ENCODE measurements around the gene ANKRD34B.

DNA sequence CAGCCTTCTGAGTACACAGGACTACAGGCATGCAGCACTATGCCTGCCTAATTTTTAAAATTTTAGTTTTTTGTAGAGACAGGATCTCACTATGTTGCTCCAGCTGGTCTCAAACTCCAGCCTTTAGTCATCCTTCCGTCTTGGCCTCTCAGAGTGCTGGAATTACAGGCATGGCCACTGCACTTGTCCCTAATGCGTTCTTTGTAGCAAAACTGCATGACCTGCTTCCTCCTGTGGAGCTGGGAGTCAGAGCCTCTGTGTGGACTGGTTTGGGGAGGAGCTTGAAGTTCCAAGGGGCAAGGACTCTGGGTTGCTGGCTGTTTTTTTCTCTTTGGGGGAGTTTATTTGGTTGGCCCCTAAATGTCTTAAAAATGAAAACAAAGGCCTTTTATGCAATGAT is 22.7 kb upstream of the ANKRD34B start:
- no peak for TF ChIP-seq EP300 (IDR thresholded peaks at IDR 0.05)
- TF ChIP-seq, protein P1, sequence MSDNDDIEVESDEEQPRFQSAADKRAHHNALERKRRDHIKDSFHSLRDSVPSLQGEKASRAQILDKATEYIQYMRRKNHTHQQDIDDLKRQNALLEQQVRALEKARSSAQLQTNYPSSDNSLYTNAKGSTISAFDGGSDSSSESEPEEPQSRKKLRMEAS (IDR thresholded peaks at IDR 0.05), result no peak
- TF ChIP-seq, protein P2, sequence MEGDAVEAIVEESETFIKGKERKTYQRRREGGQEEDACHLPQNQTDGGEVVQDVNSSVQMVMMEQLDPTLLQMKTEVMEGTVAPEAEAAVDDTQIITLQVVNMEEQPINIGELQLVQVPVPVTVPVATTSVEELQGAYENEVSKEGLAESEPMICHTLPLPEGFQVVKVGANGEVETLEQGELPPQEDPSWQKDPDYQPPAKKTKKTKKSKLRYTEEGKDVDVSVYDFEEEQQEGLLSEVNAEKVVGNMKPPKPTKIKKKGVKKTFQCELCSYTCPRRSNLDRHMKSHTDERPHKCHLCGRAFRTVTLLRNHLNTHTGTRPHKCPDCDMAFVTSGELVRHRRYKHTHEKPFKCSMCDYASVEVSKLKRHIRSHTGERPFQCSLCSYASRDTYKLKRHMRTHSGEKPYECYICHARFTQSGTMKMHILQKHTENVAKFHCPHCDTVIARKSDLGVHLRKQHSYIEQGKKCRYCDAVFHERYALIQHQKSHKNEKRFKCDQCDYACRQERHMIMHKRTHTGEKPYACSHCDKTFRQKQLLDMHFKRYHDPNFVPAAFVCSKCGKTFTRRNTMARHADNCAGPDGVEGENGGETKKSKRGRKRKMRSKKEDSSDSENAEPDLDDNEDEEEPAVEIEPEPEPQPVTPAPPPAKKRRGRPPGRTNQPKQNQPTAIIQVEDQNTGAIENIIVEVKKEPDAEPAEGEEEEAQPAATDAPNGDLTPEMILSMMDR (IDR thresholded peaks at IDR 0.05), result no peak
- TF ChIP-seq FOSL2 (IDR thresholded peaks at IDR 0.05), result no peak
- TF ChIP-seq FOSL2 (CRISPR knock-in tag; IDR thresholded peaks at IDR 0.05), result no peak
- no peak for TF ChIP-seq MYC (IDR thresholded peaks at IDR 0.05; ENCODE audit: borderline replicate concordance, low read length)
